Neural crest cell (in vitro differentiated cells): ENCODE data around the gene LYSMD2. TPM values are rescaled to one million over a fixed set of nuclear protein-coding genes. Genes with fewer than 3 reads are reported as not detected.

ENCODE experiments used
- DNase-seq: peaks from one replicate; pipeline ENCODE4 v3.0.0; 2021; ENCODE audit warnings: low read depth, mixed read lengths, low spot score
- H3K27ac Mint-ChIP-seq: one replicate; pipeline ENCODE4 v1.8.0; 2021; ENCODE audit warnings: mild to moderate bottlenecking, mixed read lengths; ENCODE audit not compliant: unreplicated experiment
- H3K27me3 Mint-ChIP-seq: 2 replicates; pipeline ENCODE4 v1.8.0; 2021; ENCODE audit warnings: low read depth, mild to moderate bottlenecking, mixed read lengths
- H3K36me3 Mint-ChIP-seq: 2 replicates; pipeline ENCODE4 v1.8.0; 2021; ENCODE audit warnings: low read depth, mild to moderate bottlenecking, mixed read lengths
- H3K4me1 Mint-ChIP-seq: 2 replicates; pipeline ENCODE4 v1.8.0; 2021; ENCODE audit warnings: mixed read lengths
- H3K4me3 Mint-ChIP-seq: one replicate; pipeline ENCODE4 v1.8.0; 2021; ENCODE audit warnings: mild to moderate bottlenecking, mixed read lengths
- H3K9me3 Mint-ChIP-seq: 2 replicates; pipeline ENCODE4 v1.8.0; 2021; ENCODE audit warnings: mixed read lengths
- CTCF ChIP-seq: fragments of 200-600 bp; sonication (generic); conservative IDR thresholded peaks from 2 replicates; pipeline ENCODE4 v1.5.0; 2021; ENCODE audit warnings: antibody characterized with exemption, mild to moderate bottlenecking
- total RNA-seq: library from RNA; stranded (reverse); gene quantifications from 2 replicates; pipeline ENCODE4 v1.2.1, GENCODE V29; 2021

LYSMD2 gene
- total RNA-seq, 1 donor from 2014 or later, result 2.4 TPM

- Mint-ChIP-seq H3K27me3 (no peaks in the 10 kb centered on the region), H3K36me3 (no peaks in the 10 kb centered on the region), H3K27ac (no peak overlapping the region), H3K4me3 (no peak overlapping the region), H3K9me3 (no peaks in the 10 kb centered on the region), H3K4me1 (no peaks in the 10 kb centered on the region)
- no peak for TF ChIP-seq CTCF
- no peak for DNase-seq
Measured at GRCh38 chr15:51706926-51707608, 30.4 kb downstream of the LYSMD2 start.

GRCh38 chr15:51706291-51706690 lies 31.2 kb downstream of the LYSMD2 start:
- Mint-ChIP-seq H3K27me3 (no peaks in the 10 kb centered on the region), H3K9me3 (no peaks in the 10 kb centered on the region), H3K4me1 (no peaks in the 10 kb centered on the region), H3K27ac (no peak overlapping the region), H3K4me3 (no peak overlapping the region), H3K36me3 (no peaks in the 10 kb centered on the region)
- no peak for TF ChIP-seq CTCF
- no peak for DNase-seq

DNA sequence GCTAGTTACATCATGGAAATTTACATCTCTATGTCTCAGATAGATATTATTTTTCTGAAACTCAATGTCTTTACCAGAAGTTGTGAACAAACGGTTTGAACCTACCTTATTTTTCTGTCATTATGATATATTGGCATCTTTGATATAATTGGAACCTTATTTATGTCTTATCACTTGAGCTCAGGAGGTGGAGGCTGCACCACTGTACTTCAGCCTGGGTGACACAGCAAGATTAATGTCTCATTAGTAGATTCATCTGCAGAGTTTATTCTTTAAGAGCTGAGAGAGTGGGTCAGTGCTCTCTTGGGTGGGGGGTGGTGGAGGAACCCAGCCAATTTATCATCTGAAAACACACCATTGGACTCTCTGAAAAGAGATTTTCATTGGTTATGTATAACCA lies 34.7 kb downstream of the LYSMD2 start:
- Mint-ChIP-seq H3K27ac (no peak overlapping the region), H3K27me3 (peaks cover 5% of the 10 kb centered on the region), H3K9me3 (no peaks in the 10 kb centered on the region), H3K4me3 (no peak overlapping the region), H3K4me1 (no peaks in the 10 kb centered on the region), H3K36me3 (no peaks in the 10 kb centered on the region)
- DNase-seq, result no peak
- no peak for TF ChIP-seq CTCF

GRCh38 chr15:51699373-51699772 lies 38.1 kb downstream of the LYSMD2 start:
- no peaks in the 10 kb centered on the region for H3K4me1 Mint-ChIP-seq
- H3K36me3 Mint-ChIP-seq, result no peaks in the 10 kb centered on the region
- H3K9me3 Mint-ChIP-seq, result no peaks in the 10 kb centered on the region
- no peak overlapping the region for H3K4me3 Mint-ChIP-seq
- TF ChIP-seq CTCF, result no peak
- DNase-seq, result no peak
- peaks cover 5% of the 10 kb centered on the region for H3K27me3 Mint-ChIP-seq
- no peak overlapping the region for H3K27ac Mint-ChIP-seq

DNA sequence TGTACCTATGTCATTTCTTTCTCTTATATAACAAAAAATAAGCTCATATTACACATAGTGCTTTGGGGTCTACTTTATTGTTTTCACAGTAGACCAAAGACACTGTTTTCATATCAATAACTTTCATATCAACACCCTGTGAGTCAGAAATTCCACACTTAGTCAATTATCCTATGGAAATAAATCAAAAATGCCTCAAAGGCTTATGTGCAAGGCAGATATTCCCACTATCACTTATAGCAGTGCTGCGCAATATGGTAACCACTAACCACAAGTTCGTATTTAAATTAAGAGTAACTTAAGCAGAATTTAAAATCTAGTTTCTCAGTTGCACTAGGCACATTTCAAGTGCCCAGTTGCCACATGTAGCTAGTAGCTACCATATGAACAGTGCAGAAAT lies 40.3 kb downstream of the LYSMD2 start:
- H3K27me3 Mint-ChIP-seq, result peaks cover 15% of the 10 kb centered on the region
- DNase-seq, result no peak
- TF ChIP-seq CTCF, result no peak
- no peaks in the 10 kb centered on the region for H3K4me1 Mint-ChIP-seq
- no peaks in the 10 kb centered on the region for H3K9me3 Mint-ChIP-seq
- no peaks in the 10 kb centered on the region for H3K36me3 Mint-ChIP-seq
- no peak overlapping the region for H3K27ac Mint-ChIP-seq
- no peak overlapping the region for H3K4me3 Mint-ChIP-seq
